LNCAP (cell line): ENCODE data around the gene NR2F2.

Source experiments
- CTCF ChIP-seq: fragments of 450-650 bp; IDR thresholded peaks from 2 replicates; pipeline ENCODE4 v1.5.1; 2017; ENCODE audit warnings: mild to moderate bottlenecking

The NR2F2 gene

GRCh38 chr15:96309143-96309660 lies 21.3 kb upstream of the NR2F2 start:
- no peak for TF ChIP-seq CTCF

- no peak for TF ChIP-seq CTCF
Measured at GRCh38 chr15:96311256-96311955, 19.1 kb upstream of the NR2F2 start.

- TF ChIP-seq CTCF, result no peak
Measured at GRCh38 chr15:96311956-96312294, 18.6 kb upstream of the NR2F2 start.

- no peak for TF ChIP-seq CTCF
Measured at GRCh38 chr15:96312641-96313335, 17.7 kb upstream of the NR2F2 start.

- no peak for TF ChIP-seq CTCF
Measured at GRCh38 chr15:96314518-96314917, 16.0 kb upstream of the NR2F2 start.

- TF ChIP-seq CTCF, result no peak
Measured at GRCh38 chr15:96314963-96315362, 15.5 kb upstream of the NR2F2 start.

- TF ChIP-seq CTCF, result no peak
Measured at GRCh38 chr15:96316953-96317629, 13.4 kb upstream of the NR2F2 start.
